ENCODE results near the gene RHEB.

DNA sequence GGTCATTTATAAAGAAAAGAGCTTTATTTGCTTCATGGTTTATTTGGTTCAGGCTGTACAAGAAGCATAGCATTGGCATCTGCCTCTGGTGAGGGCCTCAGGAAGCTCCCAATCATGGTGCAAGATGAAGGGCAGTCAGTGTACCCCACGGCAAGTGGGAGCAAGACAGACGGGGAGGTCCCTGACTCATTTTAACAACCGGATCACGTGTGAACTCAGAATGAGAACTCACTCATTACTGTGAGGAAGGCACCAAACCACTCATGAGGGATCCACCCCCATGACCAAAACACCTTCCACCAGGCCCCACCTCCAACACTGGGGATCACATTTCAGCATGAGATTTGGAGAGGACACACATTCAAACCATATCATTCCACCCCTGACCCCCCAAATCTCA lies 64.0 kb downstream of the RHEB start:
- TF ChIP-seq, protein P1, sequence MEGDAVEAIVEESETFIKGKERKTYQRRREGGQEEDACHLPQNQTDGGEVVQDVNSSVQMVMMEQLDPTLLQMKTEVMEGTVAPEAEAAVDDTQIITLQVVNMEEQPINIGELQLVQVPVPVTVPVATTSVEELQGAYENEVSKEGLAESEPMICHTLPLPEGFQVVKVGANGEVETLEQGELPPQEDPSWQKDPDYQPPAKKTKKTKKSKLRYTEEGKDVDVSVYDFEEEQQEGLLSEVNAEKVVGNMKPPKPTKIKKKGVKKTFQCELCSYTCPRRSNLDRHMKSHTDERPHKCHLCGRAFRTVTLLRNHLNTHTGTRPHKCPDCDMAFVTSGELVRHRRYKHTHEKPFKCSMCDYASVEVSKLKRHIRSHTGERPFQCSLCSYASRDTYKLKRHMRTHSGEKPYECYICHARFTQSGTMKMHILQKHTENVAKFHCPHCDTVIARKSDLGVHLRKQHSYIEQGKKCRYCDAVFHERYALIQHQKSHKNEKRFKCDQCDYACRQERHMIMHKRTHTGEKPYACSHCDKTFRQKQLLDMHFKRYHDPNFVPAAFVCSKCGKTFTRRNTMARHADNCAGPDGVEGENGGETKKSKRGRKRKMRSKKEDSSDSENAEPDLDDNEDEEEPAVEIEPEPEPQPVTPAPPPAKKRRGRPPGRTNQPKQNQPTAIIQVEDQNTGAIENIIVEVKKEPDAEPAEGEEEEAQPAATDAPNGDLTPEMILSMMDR (IDR thresholded peaks at IDR 0.05): no peak
- no peak for TF ChIP-seq POLR2A (IDR thresholded peaks at IDR 0.05)
